DND-41 (cell line): Measurements from ENCODE around the gene UNC79.

Experiments
- ATAC-seq: fragments of 200-7000 bp; cut with Tn5 transposase; 3 replicates; pipeline ENCODE4 v1.9.1; 2021; ENCODE audit warnings: low read depth; ENCODE audit not compliant: insufficient read depth
- DNase-seq: peaks from one replicate; pipeline ENCODE4 v3.0.0-alpha.2; 2020
- H2AFZ ChIP-seq: 2 replicates; pipeline ENCODE4 v1.6.0; 2012; ENCODE audit warnings: low read depth, low read length
- H3K27ac ChIP-seq: 2 replicates; pipeline ENCODE4 v1.5.1; 2012; ENCODE audit warnings: low read length, inconsistent platforms
- H3K27me3 ChIP-seq: fragments of 200-600 bp; sonication (generic); 2 replicates; pipeline ENCODE4 v1.6.0; 2012; ENCODE audit warnings: low read length, mild to moderate bottlenecking, inconsistent platforms; ENCODE audit not compliant: insufficient read depth, poor library complexity
- H3K36me3 ChIP-seq: 2 replicates; pipeline ENCODE4 v1.5.1; 2012; ENCODE audit warnings: low read length, inconsistent platforms; ENCODE audit not compliant: insufficient read depth
- H3K4me1 ChIP-seq: 2 replicates; pipeline ENCODE4 v1.5.1; 2012; ENCODE audit warnings: mild to moderate bottlenecking, low read length; ENCODE audit not compliant: insufficient read depth
- H3K4me2 ChIP-seq: 2 replicates; pipeline ENCODE4 v1.6.0; 2012; ENCODE audit warnings: mild to moderate bottlenecking, moderate library complexity, low read length, inconsistent platforms; ENCODE audit not compliant: insufficient read depth
- H3K4me3 ChIP-seq, 2 experiments: fragments of 200-600 bp in 1 of 2; shearing (Covaris generic) in 1 of 2; 2 replicates each; pipeline ENCODE4 v1.5.1; 2012 to 2016; ENCODE audit warnings: inconsistent platforms in 2 of 2, low read length in 2 of 2, mild to moderate bottlenecking in 2 of 2, low read depth in 1 of 2, moderate library complexity in 1 of 2
- H3K79me2 ChIP-seq: 2 replicates; pipeline ENCODE4 v1.6.0; 2012; ENCODE audit warnings: low read length, inconsistent platforms; ENCODE audit not compliant: insufficient read depth
- H3K9ac ChIP-seq: 2 replicates; pipeline ENCODE4 v1.6.0; 2012; ENCODE audit warnings: low read depth, mild to moderate bottlenecking, inconsistent platforms, low read length, moderate library complexity
- H3K9me3 ChIP-seq: 2 replicates; pipeline ENCODE4 v1.5.1; 2012; ENCODE audit warnings: low read length, moderate library complexity, mild to moderate bottlenecking, inconsistent platforms; ENCODE audit not compliant: insufficient read depth, severe bottlenecking
- H4K20me1 ChIP-seq: 2 replicates; pipeline ENCODE4 v1.6.0; 2012; ENCODE audit warnings: low read length; ENCODE audit not compliant: insufficient read depth
- EZH2 ChIP-seq: IDR thresholded peaks from 3 replicates; pipeline ENCODE4 v1.6.1; 2012; ENCODE audit warnings: borderline replicate concordance, low read depth, mild to moderate bottlenecking, moderate library complexity, low read length, inconsistent platforms; ENCODE audit not compliant: severe bottlenecking
- TF ChIP-seq, protein P1 (sequence below): IDR thresholded peaks from 2 replicates; pipeline ENCODE4 v1.5.1; 2012; ENCODE audit warnings: borderline replicate concordance, low read length, moderate library complexity, mild to moderate bottlenecking; ENCODE audit not compliant: poor library complexity, severe bottlenecking; ENCODE audit errors: extremely low read depth

Gene UNC79

GRCh38 chr14:93537951-93538350 lies 107.2 kb downstream of the UNC79 start:
- H4K20me1 ChIP-seq = no peaks in the 10 kb centered on the region
- DNase-seq (no peak), ATAC-seq (no peak)

GRCh38 chr14:93538413-93538812 lies 107.7 kb downstream of the UNC79 start:
- no peaks in the 10 kb centered on the region for H3K79me2 ChIP-seq
- H3K4me1 ChIP-seq = no peaks in the 10 kb centered on the region
- ATAC-seq = no peak
- H3K9ac ChIP-seq = no peak overlapping the region
- no peak overlapping the region for H3K4me2 ChIP-seq
- TF ChIP-seq, protein P1, sequence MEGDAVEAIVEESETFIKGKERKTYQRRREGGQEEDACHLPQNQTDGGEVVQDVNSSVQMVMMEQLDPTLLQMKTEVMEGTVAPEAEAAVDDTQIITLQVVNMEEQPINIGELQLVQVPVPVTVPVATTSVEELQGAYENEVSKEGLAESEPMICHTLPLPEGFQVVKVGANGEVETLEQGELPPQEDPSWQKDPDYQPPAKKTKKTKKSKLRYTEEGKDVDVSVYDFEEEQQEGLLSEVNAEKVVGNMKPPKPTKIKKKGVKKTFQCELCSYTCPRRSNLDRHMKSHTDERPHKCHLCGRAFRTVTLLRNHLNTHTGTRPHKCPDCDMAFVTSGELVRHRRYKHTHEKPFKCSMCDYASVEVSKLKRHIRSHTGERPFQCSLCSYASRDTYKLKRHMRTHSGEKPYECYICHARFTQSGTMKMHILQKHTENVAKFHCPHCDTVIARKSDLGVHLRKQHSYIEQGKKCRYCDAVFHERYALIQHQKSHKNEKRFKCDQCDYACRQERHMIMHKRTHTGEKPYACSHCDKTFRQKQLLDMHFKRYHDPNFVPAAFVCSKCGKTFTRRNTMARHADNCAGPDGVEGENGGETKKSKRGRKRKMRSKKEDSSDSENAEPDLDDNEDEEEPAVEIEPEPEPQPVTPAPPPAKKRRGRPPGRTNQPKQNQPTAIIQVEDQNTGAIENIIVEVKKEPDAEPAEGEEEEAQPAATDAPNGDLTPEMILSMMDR = no peak
- TF ChIP-seq EZH2 = no peak
- H3K27me3 ChIP-seq = no peaks in the 10 kb centered on the region
- no peak overlapping the region for H2AFZ ChIP-seq
- H3K4me3 ChIP-seq = no peak overlapping the region
- no peaks in the 10 kb centered on the region for H3K9me3 ChIP-seq
- H3K36me3 ChIP-seq = no peaks in the 10 kb centered on the region
- H3K27ac ChIP-seq = no peak overlapping the region
- DNase-seq = peak; percentile 7
- no peaks in the 10 kb centered on the region for H4K20me1 ChIP-seq

More at GRCh38 chr14:93537951-93538350, 107.2 kb downstream of the UNC79 start:
- no peaks in the 10 kb centered on the region for H3K9me3 ChIP-seq
- H3K9ac ChIP-seq = no peak overlapping the region
- H3K4me1 ChIP-seq = no peaks in the 10 kb centered on the region
- H2AFZ ChIP-seq = no peak overlapping the region
- no peak for TF ChIP-seq EZH2
- TF ChIP-seq, protein P1 = no peak
- no peaks in the 10 kb centered on the region for H3K79me2 ChIP-seq
- no peak overlapping the region for H3K4me3 ChIP-seq
- no peaks in the 10 kb centered on the region for H3K27me3 ChIP-seq
- H3K4me2 ChIP-seq = no peak overlapping the region
- no peak overlapping the region for H3K27ac ChIP-seq
- H3K36me3 ChIP-seq = no peaks in the 10 kb centered on the region

DNA sequence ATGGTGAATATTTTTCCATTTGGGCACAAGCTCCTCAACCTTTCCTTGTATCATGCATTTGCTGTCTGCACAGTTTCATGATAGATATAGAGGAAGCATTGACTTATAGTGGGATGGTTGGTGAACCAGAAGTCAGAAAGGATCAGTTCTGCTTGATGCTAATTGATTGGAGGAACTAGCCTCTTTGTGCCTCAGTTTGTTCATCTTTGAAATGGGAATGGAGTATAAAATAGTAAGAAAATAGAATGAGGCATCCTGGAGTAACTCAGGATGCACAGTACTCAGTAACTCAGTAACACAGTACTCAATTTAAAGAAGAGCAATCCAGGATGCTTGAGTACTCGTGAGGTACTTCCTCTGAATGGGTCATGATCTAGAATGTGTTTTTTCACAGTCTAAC lies 109.5 kb downstream of the UNC79 start:
- Histone ChIP-seq H3K9ac (no peak overlapping the region), H3K27me3 (no peaks in the 10 kb centered on the region), H3K79me2 (no peaks in the 10 kb centered on the region), H3K9me3 (no peaks in the 10 kb centered on the region), H3K4me3 (no peak overlapping the region), H3K36me3 (no peaks in the 10 kb centered on the region), H3K4me1 (no peaks in the 10 kb centered on the region), H3K27ac (no peak overlapping the region), H4K20me1 (no peaks in the 10 kb centered on the region), H3K4me2 (no peak overlapping the region), H2AFZ (no peak overlapping the region)
- no peak for DNase-seq
- TF ChIP-seq EZH2 = no peak
- TF ChIP-seq, protein P1 = no peak
- no peak for ATAC-seq

- Histone ChIP-seq H3K4me1 (no peaks in the 10 kb centered on the region), H3K9me3 (no peaks in the 10 kb centered on the region), H3K4me3 (no peak overlapping the region), H3K27me3 (no peaks in the 10 kb centered on the region), H4K20me1 (no peaks in the 10 kb centered on the region), H3K36me3 (no peaks in the 10 kb centered on the region), H3K4me2 (no peak overlapping the region), H3K27ac (no peak overlapping the region), H3K79me2 (no peaks in the 10 kb centered on the region), H3K9ac (no peak overlapping the region), H2AFZ (no peak overlapping the region)
- no peak for ATAC-seq
- TF ChIP-seq, protein P1 = peak; percentile 51
- TF ChIP-seq EZH2 = no peak
- no peak for DNase-seq
These were observed 113.0 kb downstream of the UNC79 start for GRCh38 chr14:93543766-93544165.
